SU-DHL-6 (cell line): ENCODE data around the gene CDK6.

Experiments
- EZH2phosphoT487 ChIP-seq: fragments of 200-600 bp; sonication (generic), shearing (Covaris generic); conservative IDR thresholded peaks from 2 replicates; pipeline ENCODE4 v1.6.1; 2018; ENCODE audit warnings: mild to moderate bottlenecking, antibody characterized with exemption, low read length, moderate library complexity, mixed read lengths
- TF ChIP-seq, protein P1 (sequence below): fragments of 200-600 bp; sonication (generic); IDR thresholded peaks from one replicate; pipeline ENCODE4 v1.5.1; 2017; ENCODE audit warnings: antibody characterized with exemption, mild to moderate bottlenecking, low read length, moderate library complexity; ENCODE audit not compliant: insufficient read depth, poor library complexity, severe bottlenecking

- TF ChIP-seq, protein P1, sequence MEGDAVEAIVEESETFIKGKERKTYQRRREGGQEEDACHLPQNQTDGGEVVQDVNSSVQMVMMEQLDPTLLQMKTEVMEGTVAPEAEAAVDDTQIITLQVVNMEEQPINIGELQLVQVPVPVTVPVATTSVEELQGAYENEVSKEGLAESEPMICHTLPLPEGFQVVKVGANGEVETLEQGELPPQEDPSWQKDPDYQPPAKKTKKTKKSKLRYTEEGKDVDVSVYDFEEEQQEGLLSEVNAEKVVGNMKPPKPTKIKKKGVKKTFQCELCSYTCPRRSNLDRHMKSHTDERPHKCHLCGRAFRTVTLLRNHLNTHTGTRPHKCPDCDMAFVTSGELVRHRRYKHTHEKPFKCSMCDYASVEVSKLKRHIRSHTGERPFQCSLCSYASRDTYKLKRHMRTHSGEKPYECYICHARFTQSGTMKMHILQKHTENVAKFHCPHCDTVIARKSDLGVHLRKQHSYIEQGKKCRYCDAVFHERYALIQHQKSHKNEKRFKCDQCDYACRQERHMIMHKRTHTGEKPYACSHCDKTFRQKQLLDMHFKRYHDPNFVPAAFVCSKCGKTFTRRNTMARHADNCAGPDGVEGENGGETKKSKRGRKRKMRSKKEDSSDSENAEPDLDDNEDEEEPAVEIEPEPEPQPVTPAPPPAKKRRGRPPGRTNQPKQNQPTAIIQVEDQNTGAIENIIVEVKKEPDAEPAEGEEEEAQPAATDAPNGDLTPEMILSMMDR: no peak
- no peak for TF ChIP-seq EZH2phosphoT487
Measured at GRCh38 chr7:92586841-92587240, 249.5 kb downstream of the CDK6 start.
